Cardiac muscle cell (in vitro differentiated cells and primary cell): ENCODE results near the gene KHDC4. TPM values are rescaled to one million over a fixed set of nuclear protein-coding genes. Genes with fewer than 3 reads are reported as not detected.
A peak's percentile ranks its signal among the peaks of the same experiment; 100 is the strongest.

Experiments used
- DNase-seq, 2 donors: peaks; one replicate each; pipeline versions ENCODE4 v3.0.0 to v3.0.0-alpha.2; 2010 to 2017; ENCODE audit warnings: low read depth in 1 of 2, low spot score in 1 of 2
- H3K27ac ChIP-seq: fragments of 200-600 bp; sonication (generic); 2 replicates; pipeline ENCODE4 v1.5.1; 2016
- H3K27me3 ChIP-seq: fragments of 200-600 bp; sonication (generic); 2 replicates; pipeline ENCODE4 v1.6.0; 2016; ENCODE audit warnings: control low read depth
- H3K36me3 ChIP-seq: fragments of 200-600 bp; sonication (generic); 2 replicates; pipeline ENCODE4 v1.5.1; 2016; ENCODE audit warnings: control low read depth
- H3K4me1 ChIP-seq: fragments of 200-600 bp; sonication (generic); 2 replicates; pipeline ENCODE4 v1.8.1; 2017; ENCODE audit warnings: low read depth, mild to moderate bottlenecking, mixed run types
- H3K4me3 ChIP-seq: fragments of 200-600 bp; sonication (generic); 2 replicates; pipeline ENCODE4 v1.5.1; 2016; ENCODE audit warnings: mild to moderate bottlenecking
- H3K9me3 ChIP-seq: fragments of 200-600 bp; sonication (generic); 2 replicates; pipeline ENCODE4 v1.5.1; 2017; ENCODE audit warnings: low read depth, mild to moderate bottlenecking, control low read depth
- polyA plus RNA-seq: library from polyadenylated mRNA; unstranded; fragments of >200 nt; fragmentation: Nextera tagmentation; extraction: Ambion mirVana; gene quantifications from 2 replicates; pipeline ENCODE4 v1.2.1, GENCODE V29; 2016
- total RNA-seq: library from RNA; depleted of rRNA; stranded (reverse); fragments of >200 nt; gene quantifications from 2 replicates; pipeline ENCODE4 v1.2.3, GENCODE V29; 2016
- TF ChIP-seq, protein P1 (sequence below): IDR thresholded peaks from 2 replicates; pipeline ENCODE4 v1.5.1; 2012; ENCODE audit warnings: low read depth, mild to moderate bottlenecking, low read length

KHDC4 gene
- total and polyA plus RNA-seq, 2 experiments from 2014 or later, result 26.6 to 86.4 TPM

DNA sequence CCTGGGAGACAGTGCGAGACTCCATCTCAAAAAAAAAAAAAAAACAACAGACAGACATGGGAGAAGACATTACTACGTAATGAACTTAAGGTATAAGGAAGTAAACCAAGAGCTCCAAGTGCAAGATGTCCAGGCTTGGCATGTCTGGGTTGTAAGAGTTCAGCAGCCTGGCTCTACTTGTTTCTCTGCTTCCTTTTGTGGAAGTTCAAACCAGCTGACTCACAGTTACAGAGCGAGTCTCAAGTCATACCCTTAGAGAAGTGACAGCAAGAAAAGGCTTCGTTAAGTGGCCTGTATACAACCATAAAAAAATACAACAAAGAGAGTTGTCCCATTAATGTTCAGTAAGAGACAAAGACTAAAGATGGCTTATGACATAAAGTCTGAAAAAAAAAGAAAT, 24.3 kb downstream of the KHDC4 start:
- H3K9me3 ChIP-seq, result no peaks in the 10 kb centered on the region
- DNase-seq, result peak in 1 of 2 donors; percentile 41
- H3K4me1 ChIP-seq, result no peaks in the 10 kb centered on the region
- H3K27ac ChIP-seq, result peak overlapping the region; percentile 85
- TF ChIP-seq, protein P1, sequence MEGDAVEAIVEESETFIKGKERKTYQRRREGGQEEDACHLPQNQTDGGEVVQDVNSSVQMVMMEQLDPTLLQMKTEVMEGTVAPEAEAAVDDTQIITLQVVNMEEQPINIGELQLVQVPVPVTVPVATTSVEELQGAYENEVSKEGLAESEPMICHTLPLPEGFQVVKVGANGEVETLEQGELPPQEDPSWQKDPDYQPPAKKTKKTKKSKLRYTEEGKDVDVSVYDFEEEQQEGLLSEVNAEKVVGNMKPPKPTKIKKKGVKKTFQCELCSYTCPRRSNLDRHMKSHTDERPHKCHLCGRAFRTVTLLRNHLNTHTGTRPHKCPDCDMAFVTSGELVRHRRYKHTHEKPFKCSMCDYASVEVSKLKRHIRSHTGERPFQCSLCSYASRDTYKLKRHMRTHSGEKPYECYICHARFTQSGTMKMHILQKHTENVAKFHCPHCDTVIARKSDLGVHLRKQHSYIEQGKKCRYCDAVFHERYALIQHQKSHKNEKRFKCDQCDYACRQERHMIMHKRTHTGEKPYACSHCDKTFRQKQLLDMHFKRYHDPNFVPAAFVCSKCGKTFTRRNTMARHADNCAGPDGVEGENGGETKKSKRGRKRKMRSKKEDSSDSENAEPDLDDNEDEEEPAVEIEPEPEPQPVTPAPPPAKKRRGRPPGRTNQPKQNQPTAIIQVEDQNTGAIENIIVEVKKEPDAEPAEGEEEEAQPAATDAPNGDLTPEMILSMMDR, result no peak
- H3K27me3 ChIP-seq, result no peaks in the 10 kb centered on the region
- peak overlapping the region; percentile 91 for H3K4me3 ChIP-seq
- peaks cover 35% of the 10 kb centered on the region for H3K36me3 ChIP-seq

DNA sequence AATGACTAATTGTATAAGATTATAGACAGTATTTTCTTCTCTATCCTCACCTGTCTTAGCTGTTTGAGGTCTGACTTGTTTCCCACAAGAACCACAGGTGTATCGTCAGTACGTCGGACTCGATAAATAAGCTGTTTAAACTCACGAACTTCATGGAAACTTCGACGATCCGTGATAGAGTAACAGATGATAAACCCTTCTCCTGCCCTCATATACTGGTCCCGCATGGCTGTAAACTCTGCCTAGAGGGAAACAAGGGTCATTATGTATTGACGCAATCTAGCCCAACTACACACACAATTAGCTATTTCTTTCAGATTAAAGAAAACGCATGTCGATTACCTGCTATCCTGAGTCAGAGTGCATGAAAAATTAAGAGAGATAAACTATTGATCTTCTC, 30.0 kb downstream of the KHDC4 start:
- TF ChIP-seq, protein P1, result no peak
- Histone ChIP-seq H3K9me3 (no peaks in the 10 kb centered on the region), H3K27me3 (no peaks in the 10 kb centered on the region), H3K27ac (no peak overlapping the region), H3K4me3 (no peak overlapping the region), H3K4me1 (no peaks in the 10 kb centered on the region), H3K36me3 (peaks cover 55% of the 10 kb centered on the region)
- DNase-seq, result no peak

DNA sequence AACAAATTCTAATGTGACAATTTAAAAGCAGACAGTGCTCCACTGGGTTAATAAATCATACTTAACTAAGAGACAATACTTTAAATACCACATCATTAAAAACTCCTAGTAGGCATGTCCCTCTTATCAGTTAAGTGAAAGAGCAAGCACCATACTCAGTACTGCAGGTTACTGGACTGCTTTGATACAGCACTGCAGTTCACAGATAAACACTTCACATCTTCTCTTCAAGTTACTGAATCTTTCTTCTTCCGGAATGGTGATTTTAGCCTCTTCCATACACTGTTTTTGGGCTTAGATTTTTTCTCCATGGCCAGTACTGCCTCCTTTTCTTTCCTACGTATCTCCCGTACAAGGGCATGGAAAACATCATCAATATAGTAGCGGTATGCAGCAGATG, 34.1 kb downstream of the KHDC4 start:
- Histone ChIP-seq H3K36me3 (peaks cover 59% of the 10 kb centered on the region), H3K9me3 (no peaks in the 10 kb centered on the region), H3K4me1 (no peaks in the 10 kb centered on the region), H3K4me3 (no peak overlapping the region), H3K27ac (no peak overlapping the region), H3K27me3 (no peaks in the 10 kb centered on the region)
- TF ChIP-seq, protein P1, result no peak
- DNase-seq, result no peak

DNA sequence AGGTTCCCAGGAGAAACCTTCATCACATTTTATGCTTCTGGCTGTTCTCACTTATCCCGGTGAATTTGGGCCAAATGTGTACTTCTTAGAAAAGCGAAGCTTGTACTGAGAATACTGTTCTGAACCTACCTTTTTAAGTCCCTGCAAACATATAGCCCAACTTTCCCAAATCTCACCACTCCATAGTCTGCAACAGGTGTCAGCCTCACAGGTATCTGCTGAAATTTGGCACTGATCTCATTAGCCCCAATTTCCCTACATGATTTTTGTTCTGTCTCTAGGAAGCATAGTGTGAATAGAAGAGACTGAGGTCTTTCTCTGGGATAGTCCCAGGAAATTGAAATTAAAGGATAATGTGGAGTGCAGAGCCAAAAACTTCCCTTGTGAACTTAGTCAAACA, 34.5 kb downstream of the KHDC4 start:
- H3K27me3 ChIP-seq, result no peaks in the 10 kb centered on the region
- no peak overlapping the region for H3K27ac ChIP-seq
- TF ChIP-seq, protein P1, result no peak
- H3K9me3 ChIP-seq, result no peaks in the 10 kb centered on the region
- H3K36me3 ChIP-seq, result peaks cover 55% of the 10 kb centered on the region
- no peaks in the 10 kb centered on the region for H3K4me1 ChIP-seq
- no peak for DNase-seq
- no peak overlapping the region for H3K4me3 ChIP-seq

DNA sequence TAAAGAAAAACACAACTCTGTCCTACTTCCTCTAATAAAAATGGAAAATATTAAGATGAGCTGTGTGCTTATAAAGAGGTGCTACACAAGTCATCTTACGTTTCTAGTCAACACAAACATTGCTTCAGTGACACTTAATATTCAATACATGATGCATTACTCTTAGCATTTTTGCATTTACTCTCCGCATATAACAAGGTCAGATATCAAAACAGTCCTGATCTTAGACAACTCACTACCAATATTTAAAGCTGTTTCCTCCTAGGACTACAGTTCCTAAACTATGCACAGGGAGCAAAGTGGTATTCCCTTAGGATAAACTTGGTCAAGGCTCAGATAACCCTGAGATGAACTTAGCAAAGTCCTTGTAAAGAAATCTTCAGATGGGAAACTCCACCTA, 35.3 kb downstream of the KHDC4 start:
- H3K27ac ChIP-seq, result no peak overlapping the region
- H3K36me3 ChIP-seq, result peaks cover 47% of the 10 kb centered on the region
- no peak for DNase-seq

More for the DNA sequence above, 35.3 kb downstream of the KHDC4 start:
- Histone ChIP-seq H3K27me3 (no peaks in the 10 kb centered on the region), H3K4me1 (no peaks in the 10 kb centered on the region), H3K9me3 (no peaks in the 10 kb centered on the region), H3K4me3 (no peak overlapping the region)
- TF ChIP-seq, protein P1, result no peak
